ENCODE data around the gene NUDT4.

NUDT4 gene

DNA sequence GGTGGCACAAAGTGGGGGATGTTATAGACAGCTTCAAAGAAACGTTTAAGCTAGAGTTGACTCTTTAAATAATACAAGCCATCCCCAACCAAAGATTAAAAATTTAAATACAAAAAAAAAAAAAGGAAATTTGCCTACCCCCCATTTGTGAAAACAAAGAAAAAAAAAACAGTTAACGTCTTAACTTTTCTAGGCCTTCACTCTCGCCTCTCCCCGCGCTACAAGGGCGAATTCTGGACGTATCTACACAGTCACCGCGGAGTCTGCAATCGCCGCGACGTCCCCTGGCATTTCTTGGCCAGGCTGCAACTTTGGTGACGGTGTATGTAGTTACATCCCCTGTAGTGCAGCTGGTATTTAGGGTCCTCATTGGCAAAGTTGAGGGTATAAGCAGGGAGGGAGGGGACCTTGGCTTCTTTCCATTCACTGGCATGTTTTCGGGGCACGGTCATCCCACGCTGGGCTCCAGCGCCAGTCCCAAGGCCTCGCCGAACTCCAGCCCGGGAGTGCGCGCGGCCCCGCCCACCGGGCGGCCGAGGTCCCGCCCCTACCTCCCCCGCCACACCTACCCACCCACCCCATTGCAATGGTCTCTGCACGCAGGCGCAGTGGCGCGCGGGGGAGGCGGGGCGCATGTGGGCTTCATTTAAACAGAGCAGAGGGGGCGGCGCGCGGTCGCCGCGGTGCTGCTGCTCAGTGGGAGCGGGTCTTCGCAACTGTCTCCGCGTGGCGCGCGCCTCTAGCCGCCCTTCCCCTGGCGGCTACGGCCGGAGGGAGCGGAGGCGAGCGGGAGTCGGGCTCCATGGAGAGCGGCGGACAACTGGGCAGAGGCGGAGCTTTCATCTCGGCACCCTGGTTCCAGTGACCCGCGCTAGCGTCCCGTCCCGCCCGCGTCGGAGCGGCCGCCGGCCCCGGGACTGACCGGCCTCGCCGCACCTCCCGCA is at the start of gene NUDT4:
Gene NUDT4, plus strand, starts transcription at position 674 of the 944 bp plus-strand sequence. CDS start 398 bp downstream, outside the sequence.
- DNase-seq (ENCODE audit: low spot score) = peak; percentile 97
- TF ChIP-seq, protein P1, sequence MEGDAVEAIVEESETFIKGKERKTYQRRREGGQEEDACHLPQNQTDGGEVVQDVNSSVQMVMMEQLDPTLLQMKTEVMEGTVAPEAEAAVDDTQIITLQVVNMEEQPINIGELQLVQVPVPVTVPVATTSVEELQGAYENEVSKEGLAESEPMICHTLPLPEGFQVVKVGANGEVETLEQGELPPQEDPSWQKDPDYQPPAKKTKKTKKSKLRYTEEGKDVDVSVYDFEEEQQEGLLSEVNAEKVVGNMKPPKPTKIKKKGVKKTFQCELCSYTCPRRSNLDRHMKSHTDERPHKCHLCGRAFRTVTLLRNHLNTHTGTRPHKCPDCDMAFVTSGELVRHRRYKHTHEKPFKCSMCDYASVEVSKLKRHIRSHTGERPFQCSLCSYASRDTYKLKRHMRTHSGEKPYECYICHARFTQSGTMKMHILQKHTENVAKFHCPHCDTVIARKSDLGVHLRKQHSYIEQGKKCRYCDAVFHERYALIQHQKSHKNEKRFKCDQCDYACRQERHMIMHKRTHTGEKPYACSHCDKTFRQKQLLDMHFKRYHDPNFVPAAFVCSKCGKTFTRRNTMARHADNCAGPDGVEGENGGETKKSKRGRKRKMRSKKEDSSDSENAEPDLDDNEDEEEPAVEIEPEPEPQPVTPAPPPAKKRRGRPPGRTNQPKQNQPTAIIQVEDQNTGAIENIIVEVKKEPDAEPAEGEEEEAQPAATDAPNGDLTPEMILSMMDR (IDR thresholded peaks at IDR 0.05; ENCODE audit: extremely low read depth, insufficient read depth, missing control alignments) = no peak
- in situ Hi-C loops (cut with MboI; ENCODE audit: low pct_unique_long_range_greater_than_20kb, low sequenced_read_pairs, unreplicated experiment) = no loop called here

DNA sequence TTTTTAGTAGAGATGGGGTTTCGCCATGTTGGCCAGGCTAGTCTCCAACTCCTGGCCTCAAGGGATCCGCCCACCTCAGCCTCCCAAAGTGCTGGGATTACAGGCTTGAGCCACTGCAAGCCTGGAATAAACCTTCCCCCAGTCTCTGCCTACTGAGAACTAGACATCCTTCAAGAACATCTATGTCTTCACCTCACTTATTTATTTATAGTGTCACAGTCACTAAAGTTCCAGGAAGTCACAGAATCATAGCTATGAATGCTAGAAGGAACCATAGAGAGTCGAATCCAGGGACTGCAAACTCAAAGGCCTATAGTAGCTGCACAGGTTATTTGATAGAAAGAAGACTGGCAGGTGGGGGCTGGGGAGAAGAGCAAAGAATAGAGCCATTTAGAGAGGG is 44.7 kb upstream of the NUDT4 start:
- DNase-seq (ENCODE audit: low spot score) = no peak
- in situ Hi-C loops (cut with MboI; ENCODE audit: low pct_unique_long_range_greater_than_20kb, low sequenced_read_pairs, unreplicated experiment) = no loop called here
- TF ChIP-seq, protein P1 (IDR thresholded peaks at IDR 0.05; ENCODE audit: extremely low read depth, insufficient read depth, missing control alignments) = no peak

DNA sequence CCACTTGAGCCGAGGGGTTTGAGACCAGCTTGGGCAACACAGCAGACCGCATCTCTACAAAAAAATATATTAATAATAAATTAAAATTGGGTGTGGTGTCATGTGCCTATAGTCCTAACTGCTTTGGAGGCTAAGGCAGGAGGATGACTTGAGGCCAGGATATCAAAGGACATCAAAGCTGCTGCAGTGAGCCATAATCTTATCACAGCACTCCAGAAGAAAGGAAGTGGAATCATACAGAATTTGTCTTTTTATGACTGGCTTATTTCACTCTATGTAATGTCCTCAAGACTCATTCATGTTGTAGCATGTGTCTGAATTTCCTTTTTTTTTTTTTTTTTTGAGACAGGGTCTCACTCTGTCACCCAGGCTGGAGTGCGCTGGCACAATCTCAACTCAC is 43.9 kb upstream of the NUDT4 start:
- in situ Hi-C loops (cut with MboI; ENCODE audit: low pct_unique_long_range_greater_than_20kb, low sequenced_read_pairs, unreplicated experiment) = no loop called here
- TF ChIP-seq, protein P1 (IDR thresholded peaks at IDR 0.05; ENCODE audit: extremely low read depth, insufficient read depth, missing control alignments) = no peak
- no peak for DNase-seq (ENCODE audit: low spot score)

DNA sequence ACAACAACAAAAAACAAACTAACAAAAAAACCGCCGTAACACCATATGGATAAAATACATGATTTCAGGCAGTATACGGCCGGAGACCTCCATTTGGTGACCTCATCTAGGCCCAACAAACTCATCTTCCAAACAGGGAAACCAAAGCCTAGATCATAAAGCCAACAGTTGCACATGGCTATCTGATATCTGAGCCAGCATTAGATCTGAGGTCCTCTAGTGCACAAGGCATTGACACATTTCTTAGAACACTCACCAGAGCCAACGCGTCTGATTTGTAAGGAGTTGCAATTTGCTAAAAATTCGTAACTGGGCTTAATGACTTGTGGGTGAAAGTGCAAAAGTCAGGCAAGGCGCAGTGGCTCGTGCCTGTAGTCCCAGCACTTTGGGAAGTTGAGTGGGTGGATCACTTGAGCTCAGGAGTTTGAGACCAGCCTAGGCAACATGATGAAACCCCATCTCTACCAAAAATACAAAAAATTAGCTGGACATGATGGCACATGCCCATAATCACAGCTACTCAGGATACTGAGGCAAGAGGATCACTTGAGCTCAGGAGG is 42.0 kb upstream of the NUDT4 start:
- no peak for DNase-seq (ENCODE audit: low spot score)
- TF ChIP-seq, protein P1 (IDR thresholded peaks at IDR 0.05; ENCODE audit: extremely low read depth, insufficient read depth, missing control alignments) = no peak
- in situ Hi-C loops (cut with MboI; ENCODE audit: low pct_unique_long_range_greater_than_20kb, low sequenced_read_pairs, unreplicated experiment) = no loop called here

DNA sequence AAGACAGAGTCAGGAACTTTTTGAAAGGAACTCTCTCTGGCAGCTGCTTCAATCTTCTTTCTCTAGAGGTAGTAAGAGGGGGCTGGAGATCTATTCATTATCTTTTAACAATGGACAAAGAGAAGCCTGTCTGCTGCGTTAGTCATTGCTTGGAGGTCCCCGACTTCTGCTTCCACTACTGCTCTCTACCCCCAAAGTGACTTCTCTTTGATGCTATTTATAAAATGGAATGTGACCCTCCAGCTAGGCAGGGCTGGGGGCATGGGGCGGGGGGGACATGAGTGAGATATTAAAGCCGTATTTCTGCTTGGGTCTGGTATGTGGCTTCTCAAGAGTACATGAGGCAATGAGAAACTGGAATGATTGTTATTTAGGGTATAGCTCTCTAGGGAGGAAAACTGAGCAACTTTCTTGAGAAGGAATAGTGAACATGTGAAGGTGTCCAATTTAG is 41.4 kb upstream of the NUDT4 start:
- DNase-seq (ENCODE audit: low spot score) = no peak
- TF ChIP-seq, protein P1 (IDR thresholded peaks at IDR 0.05; ENCODE audit: extremely low read depth, insufficient read depth, missing control alignments) = no peak
- in situ Hi-C loops (cut with MboI; ENCODE audit: low pct_unique_long_range_greater_than_20kb, low sequenced_read_pairs, unreplicated experiment) = no loop called here

DNA sequence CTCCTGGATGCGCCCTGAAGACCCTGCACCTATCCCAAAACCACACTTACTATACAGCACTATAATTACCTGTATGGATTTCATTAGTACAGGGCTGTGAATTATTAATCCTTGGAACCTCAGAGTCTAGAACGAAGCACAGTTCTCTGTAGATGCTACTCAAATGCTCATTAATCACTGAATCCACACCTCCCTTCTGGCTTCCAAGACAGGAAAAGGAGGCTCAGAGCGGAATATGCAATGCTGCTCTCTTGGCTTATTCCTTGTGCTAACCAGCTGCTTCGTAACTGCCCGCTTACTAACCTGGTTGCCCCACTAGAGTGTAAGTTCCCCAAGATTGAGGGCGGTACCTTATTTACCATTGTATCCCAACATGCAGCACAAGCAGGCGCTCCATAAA is 39.1 kb upstream of the NUDT4 start:
- TF ChIP-seq, protein P1 (IDR thresholded peaks at IDR 0.05; ENCODE audit: extremely low read depth, insufficient read depth, missing control alignments) = no peak
- DNase-seq (ENCODE audit: low spot score) = no peak
- in situ Hi-C loops (cut with MboI; ENCODE audit: low pct_unique_long_range_greater_than_20kb, low sequenced_read_pairs, unreplicated experiment) = no loop called here

Data from GM13977 (cell line).